ENCODE measurements around the gene CD55.

CD55 gene

GRCh38 chr1:207305489-207305873 lies 16.0 kb upstream of the CD55 start:
- no peak for DNase-seq (ENCODE audit: low spot score)
- no peak overlapping the region for H3K27ac ChIP-seq
- TF ChIP-seq, protein P1, sequence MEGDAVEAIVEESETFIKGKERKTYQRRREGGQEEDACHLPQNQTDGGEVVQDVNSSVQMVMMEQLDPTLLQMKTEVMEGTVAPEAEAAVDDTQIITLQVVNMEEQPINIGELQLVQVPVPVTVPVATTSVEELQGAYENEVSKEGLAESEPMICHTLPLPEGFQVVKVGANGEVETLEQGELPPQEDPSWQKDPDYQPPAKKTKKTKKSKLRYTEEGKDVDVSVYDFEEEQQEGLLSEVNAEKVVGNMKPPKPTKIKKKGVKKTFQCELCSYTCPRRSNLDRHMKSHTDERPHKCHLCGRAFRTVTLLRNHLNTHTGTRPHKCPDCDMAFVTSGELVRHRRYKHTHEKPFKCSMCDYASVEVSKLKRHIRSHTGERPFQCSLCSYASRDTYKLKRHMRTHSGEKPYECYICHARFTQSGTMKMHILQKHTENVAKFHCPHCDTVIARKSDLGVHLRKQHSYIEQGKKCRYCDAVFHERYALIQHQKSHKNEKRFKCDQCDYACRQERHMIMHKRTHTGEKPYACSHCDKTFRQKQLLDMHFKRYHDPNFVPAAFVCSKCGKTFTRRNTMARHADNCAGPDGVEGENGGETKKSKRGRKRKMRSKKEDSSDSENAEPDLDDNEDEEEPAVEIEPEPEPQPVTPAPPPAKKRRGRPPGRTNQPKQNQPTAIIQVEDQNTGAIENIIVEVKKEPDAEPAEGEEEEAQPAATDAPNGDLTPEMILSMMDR (IDR thresholded peaks at IDR 0.05), result no peak
- no peak overlapping the region for H3K4me3 ChIP-seq

- no peak for DNase-seq (ENCODE audit: low spot score)
- TF ChIP-seq, protein P1 (IDR thresholded peaks at IDR 0.05), result no peak
- H3K4me3 ChIP-seq, result no peak overlapping the region
- H3K27ac ChIP-seq, result no peak overlapping the region
Observed at GRCh38 chr1:207306023-207306422, 15.5 kb upstream of the CD55 start.

DNA sequence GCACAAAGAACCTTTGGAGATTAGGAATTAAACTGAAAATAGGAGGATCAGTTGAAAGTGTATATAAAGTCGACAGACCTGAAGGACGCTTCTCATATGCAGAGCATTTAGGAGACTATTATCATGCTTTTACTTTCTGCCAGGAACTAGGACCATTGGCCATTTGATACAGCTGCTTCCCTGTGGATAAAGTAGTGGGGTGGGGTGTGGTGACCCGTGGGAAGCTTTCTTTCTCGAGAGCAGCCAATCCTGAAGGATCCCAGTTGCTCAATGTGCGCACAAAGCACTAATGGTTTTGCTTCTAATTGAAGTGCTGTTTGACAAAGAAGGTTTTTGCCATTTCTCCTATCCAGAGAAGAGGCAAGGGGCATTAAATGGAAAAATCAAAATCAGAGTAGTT lies 14.9 kb upstream of the CD55 start:
- TF ChIP-seq, protein P1 (IDR thresholded peaks at IDR 0.05), result no peak
- no peak for DNase-seq (ENCODE audit: low spot score)
- Histone ChIP-seq H3K27ac (no peak overlapping the region), H3K4me3 (no peak overlapping the region)

- TF ChIP-seq, protein P1 (IDR thresholded peaks at IDR 0.05), result no peak
- H3K4me3 ChIP-seq, result no peak overlapping the region
- H3K27ac ChIP-seq, result no peak overlapping the region
- no peak for DNase-seq (ENCODE audit: low spot score)
Observed at GRCh38 chr1:207308451-207309190, 12.9 kb upstream of the CD55 start.

GRCh38 chr1:207309745-207310273 lies 11.7 kb upstream of the CD55 start:
- H3K4me3 ChIP-seq, result peak overlapping the region; percentile 29
- TF ChIP-seq, protein P1 (IDR thresholded peaks at IDR 0.05), result no peak
- peak overlapping the region in 1 of 2 donors; percentile 53 for H3K27ac ChIP-seq
- no peak for DNase-seq (ENCODE audit: low spot score)

DNA sequence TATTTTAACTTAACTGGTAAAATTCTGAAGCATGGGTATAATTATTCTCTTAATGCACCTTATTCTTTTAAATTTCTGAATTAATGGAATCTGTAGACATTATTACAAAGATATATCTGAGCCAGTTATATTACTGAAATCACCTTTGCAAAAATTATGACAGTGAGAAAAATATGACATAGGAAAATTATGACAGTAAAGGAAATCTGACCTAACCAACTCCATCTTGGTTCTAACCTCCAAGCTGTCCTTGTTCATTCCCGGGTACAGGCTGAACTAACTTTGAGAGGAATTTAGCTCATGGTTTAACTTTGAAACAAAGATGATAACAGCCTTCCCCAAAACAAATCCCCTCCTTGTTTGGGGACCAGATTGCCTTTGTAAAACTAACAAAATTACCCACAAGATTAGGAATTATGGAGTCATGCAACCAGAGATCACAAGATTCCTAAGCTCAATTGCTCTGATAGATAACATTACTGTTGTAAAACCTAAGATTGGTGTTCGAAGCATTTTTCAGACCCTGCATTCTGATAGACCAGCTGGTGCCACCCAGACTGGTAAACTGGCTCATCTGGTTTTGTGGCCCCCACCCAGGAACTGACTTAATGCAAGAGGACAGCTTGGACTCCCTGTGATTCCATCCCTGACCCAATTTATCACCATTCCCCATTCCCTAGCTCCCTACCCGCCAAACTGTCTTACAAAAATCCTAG lies 9.4 kb upstream of the CD55 start:
- Histone ChIP-seq H3K4me3 (no peak overlapping the region), H3K27ac (no peak overlapping the region)
- TF ChIP-seq, protein P1 (IDR thresholded peaks at IDR 0.05), result no peak

DNA sequence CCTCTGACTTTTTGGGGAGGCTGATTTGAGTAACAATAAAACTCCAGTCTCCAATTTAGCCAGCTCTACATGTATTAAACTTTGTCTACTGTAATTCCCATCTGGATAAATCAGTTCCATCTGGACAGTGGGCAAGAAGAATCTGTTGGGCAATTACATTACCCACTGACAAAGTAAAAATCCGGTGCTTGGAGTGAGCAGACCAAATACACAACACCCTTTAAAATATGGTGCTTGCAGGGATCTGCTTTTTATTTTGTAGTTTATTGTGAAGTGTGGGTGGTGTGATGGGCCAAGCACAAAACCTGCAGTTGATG lies 8.9 kb upstream of the CD55 start:
- no peak for DNase-seq (ENCODE audit: low spot score)
- TF ChIP-seq, protein P1 (IDR thresholded peaks at IDR 0.05), result no peak
- H3K27ac ChIP-seq, result no peak overlapping the region
- no peak overlapping the region for H3K4me3 ChIP-seq

More for the DNA sequence above, 9.4 kb upstream of the CD55 start:
- no peak for DNase-seq (ENCODE audit: low spot score)

All from coronary artery (tissue), 2 donors.